HepG2 (cell line): ENCODE measurements around the gene SPATA32. TPM values are rescaled to one million over a fixed set of nuclear protein-coding genes. Genes with fewer than 3 reads are reported as not detected.
A peak's percentile ranks its signal among the peaks of the same experiment; 100 is the strongest.

ENCODE experiments used
- CREM ChIP-seq, 2 experiments: sonication (generic) in 1 of 2; formaldehyde crosslinking in 1 of 2; IDR thresholded peaks; 2 replicates each; pipeline versions ENCODE4 v1.4.0 to v1.6.1; 2016 to 2020; ENCODE audit warnings: antibody characterized with exemption in 1 of 2, mild to moderate bottlenecking in 1 of 2, missing genetic modification reagents in 1 of 2
- DR1 ChIP-seq: sonication (generic); formaldehyde crosslinking; IDR thresholded peaks from 2 replicates; pipeline ENCODE4 v1.8.0; 2021; ENCODE audit warnings: mild to moderate bottlenecking, missing genetic modification reagents, inconsistent platforms
- ETV6 ChIP-seq: sonication (generic); formaldehyde crosslinking; conservative IDR thresholded peaks from 2 replicates; pipeline ENCODE4 v1.4.0; 2020; ENCODE audit warnings: missing genetic modification reagents
- IRF2 ChIP-seq: IDR thresholded peaks from 2 replicates; pipeline ENCODE4 v1.6.1; 2018; ENCODE audit warnings: missing genetic modification reagents, missing compliant biosample characterization
- MIER2 ChIP-seq: IDR thresholded peaks from 2 replicates; pipeline ENCODE4 v1.6.1; 2016; ENCODE audit warnings: missing biosample characterization, missing genetic modification reagents
- RBM22 ChIP-seq: fragments of 200-400 bp; formaldehyde crosslinking; optimal IDR thresholded peaks from 2 replicates; pipeline ENCODE3; 2017; ENCODE audit warnings: mild to moderate bottlenecking, low read length, moderate library complexity
- SIX4 ChIP-seq: sonication (generic); formaldehyde crosslinking; IDR thresholded peaks from 2 replicates; pipeline ENCODE4 v1.4.0; 2020; ENCODE audit warnings: missing genetic modification reagents
- SMARCC2 ChIP-seq: fragments of 450-650 bp; IDR thresholded peaks from 2 replicates; pipeline ENCODE4 v1.6.1; 2017; ENCODE audit warnings: antibody characterized with exemption, mild to moderate bottlenecking
- SOX6 ChIP-seq, 2 experiments: fragments of 450-650 bp in 1 of 2; sonication (generic) in 1 of 2; formaldehyde crosslinking in 1 of 2; IDR thresholded peaks; 2 replicates each; pipeline versions ENCODE4 v1.4.0 to v1.6.1; 2017 to 2020; ENCODE audit warnings: antibody characterized with exemption in 1 of 2, mild to moderate bottlenecking in 1 of 2, missing genetic modification reagents in 1 of 2
- STAG1 ChIP-seq: sonication (generic); formaldehyde crosslinking; IDR thresholded peaks from 2 replicates; pipeline ENCODE4 v1.4.0; 2020; ENCODE audit warnings: missing genetic modification reagents
- ZGPAT ChIP-seq: IDR thresholded peaks from 2 replicates; pipeline ENCODE4 v1.6.1; 2016; ENCODE audit warnings: mild to moderate bottlenecking
- ZNF17 ChIP-seq: sonication (generic); formaldehyde crosslinking; IDR thresholded peaks from 2 replicates; pipeline ENCODE4 v1.5.0; 2020; ENCODE audit warnings: mild to moderate bottlenecking, missing genetic modification reagents
- ZNF556 ChIP-seq: sonication (generic); formaldehyde crosslinking; IDR thresholded peaks from 2 replicates; pipeline ENCODE4 v1.4.0; 2020; ENCODE audit warnings: mild to moderate bottlenecking, missing genetic modification reagents, borderline replicate concordance
- ZNF7 ChIP-seq: IDR thresholded peaks from 2 replicates; pipeline ENCODE4 v1.6.1; 2016; ENCODE audit warnings: missing biosample characterization, missing genetic modification reagents
- ZNF724P ChIP-seq: sonication (generic); formaldehyde crosslinking; IDR thresholded peaks from 2 replicates; pipeline ENCODE4 v1.8.0; 2022; ENCODE audit warnings: missing genetic modification reagents, borderline replicate concordance
- ZNF775 ChIP-seq: sonication (generic); formaldehyde crosslinking; IDR thresholded peaks from 2 replicates; pipeline ENCODE4 v1.4.0; 2020; ENCODE audit warnings: missing genetic modification reagents, mild to moderate bottlenecking, moderate library complexity, borderline replicate concordance
- ZNF781 ChIP-seq: sonication (generic); formaldehyde crosslinking; IDR thresholded peaks from 2 replicates; pipeline ENCODE4 v1.5.1; 2020; ENCODE audit warnings: borderline replicate concordance, mild to moderate bottlenecking, missing genetic modification reagents; ENCODE audit errors: not compliant biosample characterization
- ZNF879 ChIP-seq: sonication (generic); formaldehyde crosslinking; IDR thresholded peaks from 2 replicates; pipeline ENCODE4 v1.8.1; 2023; ENCODE audit warnings: missing genetic modification reagents
- polyA plus RNA-seq, 8 experiments: library from polyadenylated mRNA; depleted of rRNA in 3 of 8; stranded (reverse) in 7 of 8; unstranded in 1 of 8; fragments of >200 nt; fragmentation: Illumina TruSeq in 4 of 8; extraction: Trizol in 4 of 8; gene quantifications; 2 replicates each; pipeline versions ENCODE4 v1.2.1 to v1.2.3, GENCODE V29; 2011 to 2016; ENCODE audit warnings: low read depth in 4 of 8, missing spikeins in 1 of 8, mixed read lengths in 1 of 8; ENCODE audit not compliant: insufficient read depth in 1 of 8
- total RNA-seq, 5 experiments: library from RNA; depleted of rRNA; stranded (reverse); fragments of >200 nt; fragmentation: Illumina TruSeq; extraction: Trizol; gene quantifications; 2 replicates each; pipeline ENCODE4 v1.2.3, GENCODE V29; 2016; ENCODE audit warnings: low read depth in 1 of 5
- TF ChIP-seq, protein P1 (sequence below): IDR thresholded peaks from 2 replicates; pipeline ENCODE4 v1.6.1; 2016; ENCODE audit warnings: control low read depth
- TF ChIP-seq, protein P2 (sequence below): sonication (generic); formaldehyde crosslinking; IDR thresholded peaks from 2 replicates; pipeline ENCODE4 v1.4.0; 2020; ENCODE audit warnings: missing genetic modification reagents
- TF ChIP-seq, protein P3 (sequence below): sonication (generic); formaldehyde crosslinking; IDR thresholded peaks from 2 replicates; pipeline ENCODE4 v1.4.0; 2020; ENCODE audit warnings: mild to moderate bottlenecking, missing genetic modification reagents, borderline replicate concordance

SPATA32 gene
- total and polyA plus RNA-seq, 2 of the 13 experiments (the other 11 are each of a cell fraction or from before 2014, with no cell fraction given) = not detected

DNA sequence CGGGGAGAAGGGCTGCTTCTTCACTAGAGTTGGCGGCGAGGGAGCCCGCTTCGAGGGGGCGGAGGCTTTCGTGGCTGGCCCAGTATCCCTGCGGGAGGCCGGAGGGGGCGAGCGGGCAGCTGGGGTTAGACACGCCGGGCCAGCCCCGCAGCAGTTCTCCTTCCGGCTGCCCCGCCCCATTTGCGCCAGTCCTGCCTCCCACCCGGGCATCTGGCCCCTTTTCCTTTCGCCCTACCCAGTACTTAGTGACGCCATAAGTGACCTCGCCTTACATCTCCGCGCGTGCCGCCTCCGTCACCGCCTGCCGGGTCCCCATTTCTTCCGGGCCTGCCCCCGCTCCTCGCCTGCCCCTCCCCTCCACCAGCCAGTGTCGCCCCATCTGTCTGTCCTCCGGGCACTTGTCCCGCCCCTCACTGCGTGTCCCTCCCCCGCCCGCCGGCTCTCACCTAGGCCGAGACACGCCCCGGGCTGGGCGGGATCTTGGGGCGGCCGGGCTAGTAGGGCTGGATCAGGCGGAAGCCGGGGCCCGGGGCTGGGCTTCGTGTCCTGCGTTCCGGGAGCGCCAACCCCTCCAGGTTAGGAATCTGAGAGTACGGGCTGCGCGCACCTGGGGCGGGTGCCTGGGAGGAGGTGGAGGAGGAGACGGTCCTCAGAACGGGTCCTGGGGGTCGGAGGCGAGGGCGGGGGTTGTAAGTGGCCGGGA lies 14.3 kb downstream of the SPATA32 start (continued):
- TF ChIP-seq ZNF775 = no peak
- TF ChIP-seq ZNF781 (CRISPR knock-in tag) = no peak
- peak; percentile 58; the same call in 1 of the 2 replicates for TF ChIP-seq DR1 (CRISPR knock-in tag)
- peak; percentile 54; the same call in 1 of the 2 replicates for TF ChIP-seq ZNF724P (CRISPR knock-in tag)
- TF ChIP-seq, protein P1, sequence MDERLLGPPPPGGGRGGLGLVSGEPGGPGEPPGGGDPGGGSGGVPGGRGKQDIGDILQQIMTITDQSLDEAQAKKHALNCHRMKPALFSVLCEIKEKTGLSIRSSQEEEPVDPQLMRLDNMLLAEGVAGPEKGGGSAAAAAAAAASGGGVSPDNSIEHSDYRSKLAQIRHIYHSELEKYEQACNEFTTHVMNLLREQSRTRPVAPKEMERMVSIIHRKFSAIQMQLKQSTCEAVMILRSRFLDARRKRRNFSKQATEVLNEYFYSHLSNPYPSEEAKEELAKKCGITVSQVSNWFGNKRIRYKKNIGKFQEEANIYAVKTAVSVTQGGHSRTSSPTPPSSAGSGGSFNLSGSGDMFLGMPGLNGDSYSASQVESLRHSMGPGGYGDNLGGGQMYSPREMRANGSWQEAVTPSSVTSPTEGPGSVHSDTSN (CRISPR knock-in tag) = no peak
- TF ChIP-seq ZNF7 = no peak
- no peak for TF ChIP-seq SOX6 (IDR thresholded peaks at IDR 0.05)
- peak; percentile 14; the same call in 1 of the 2 replicates for TF ChIP-seq SOX6 (CRISPR knock-in tag; IDR thresholded peaks at IDR 0.05)
- TF ChIP-seq, protein P2, sequence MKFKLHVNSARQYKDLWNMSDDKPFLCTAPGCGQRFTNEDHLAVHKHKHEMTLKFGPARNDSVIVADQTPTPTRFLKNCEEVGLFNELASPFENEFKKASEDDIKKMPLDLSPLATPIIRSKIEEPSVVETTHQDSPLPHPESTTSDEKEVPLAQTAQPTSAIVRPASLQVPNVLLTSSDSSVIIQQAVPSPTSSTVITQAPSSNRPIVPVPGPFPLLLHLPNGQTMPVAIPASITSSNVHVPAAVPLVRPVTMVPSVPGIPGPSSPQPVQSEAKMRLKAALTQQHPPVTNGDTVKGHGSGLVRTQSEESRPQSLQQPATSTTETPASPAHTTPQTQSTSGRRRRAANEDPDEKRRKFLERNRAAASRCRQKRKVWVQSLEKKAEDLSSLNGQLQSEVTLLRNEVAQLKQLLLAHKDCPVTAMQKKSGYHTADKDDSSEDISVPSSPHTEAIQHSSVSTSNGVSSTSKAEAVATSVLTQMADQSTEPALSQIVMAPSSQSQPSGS (CRISPR knock-in tag) = no peak
- no peak for TF ChIP-seq RBM22
- TF ChIP-seq ZNF556 (CRISPR knock-in tag) = no peak
- TF ChIP-seq ZNF879 (CRISPR knock-in tag) = no peak
- TF ChIP-seq ZNF17 (CRISPR knock-in tag) = no peak
- TF ChIP-seq SMARCC2 = no peak
- peak; percentile 58 for TF ChIP-seq CREM (IDR thresholded peaks at IDR 0.05)
- TF ChIP-seq CREM (CRISPR knock-in tag; IDR thresholded peaks at IDR 0.05) = no peak
- TF ChIP-seq ETV6 = no peak
- TF ChIP-seq SIX4 = 0 out of 2 replicates have a peak, but pooled peaks have one; percentile 18
- TF ChIP-seq, protein P3, sequence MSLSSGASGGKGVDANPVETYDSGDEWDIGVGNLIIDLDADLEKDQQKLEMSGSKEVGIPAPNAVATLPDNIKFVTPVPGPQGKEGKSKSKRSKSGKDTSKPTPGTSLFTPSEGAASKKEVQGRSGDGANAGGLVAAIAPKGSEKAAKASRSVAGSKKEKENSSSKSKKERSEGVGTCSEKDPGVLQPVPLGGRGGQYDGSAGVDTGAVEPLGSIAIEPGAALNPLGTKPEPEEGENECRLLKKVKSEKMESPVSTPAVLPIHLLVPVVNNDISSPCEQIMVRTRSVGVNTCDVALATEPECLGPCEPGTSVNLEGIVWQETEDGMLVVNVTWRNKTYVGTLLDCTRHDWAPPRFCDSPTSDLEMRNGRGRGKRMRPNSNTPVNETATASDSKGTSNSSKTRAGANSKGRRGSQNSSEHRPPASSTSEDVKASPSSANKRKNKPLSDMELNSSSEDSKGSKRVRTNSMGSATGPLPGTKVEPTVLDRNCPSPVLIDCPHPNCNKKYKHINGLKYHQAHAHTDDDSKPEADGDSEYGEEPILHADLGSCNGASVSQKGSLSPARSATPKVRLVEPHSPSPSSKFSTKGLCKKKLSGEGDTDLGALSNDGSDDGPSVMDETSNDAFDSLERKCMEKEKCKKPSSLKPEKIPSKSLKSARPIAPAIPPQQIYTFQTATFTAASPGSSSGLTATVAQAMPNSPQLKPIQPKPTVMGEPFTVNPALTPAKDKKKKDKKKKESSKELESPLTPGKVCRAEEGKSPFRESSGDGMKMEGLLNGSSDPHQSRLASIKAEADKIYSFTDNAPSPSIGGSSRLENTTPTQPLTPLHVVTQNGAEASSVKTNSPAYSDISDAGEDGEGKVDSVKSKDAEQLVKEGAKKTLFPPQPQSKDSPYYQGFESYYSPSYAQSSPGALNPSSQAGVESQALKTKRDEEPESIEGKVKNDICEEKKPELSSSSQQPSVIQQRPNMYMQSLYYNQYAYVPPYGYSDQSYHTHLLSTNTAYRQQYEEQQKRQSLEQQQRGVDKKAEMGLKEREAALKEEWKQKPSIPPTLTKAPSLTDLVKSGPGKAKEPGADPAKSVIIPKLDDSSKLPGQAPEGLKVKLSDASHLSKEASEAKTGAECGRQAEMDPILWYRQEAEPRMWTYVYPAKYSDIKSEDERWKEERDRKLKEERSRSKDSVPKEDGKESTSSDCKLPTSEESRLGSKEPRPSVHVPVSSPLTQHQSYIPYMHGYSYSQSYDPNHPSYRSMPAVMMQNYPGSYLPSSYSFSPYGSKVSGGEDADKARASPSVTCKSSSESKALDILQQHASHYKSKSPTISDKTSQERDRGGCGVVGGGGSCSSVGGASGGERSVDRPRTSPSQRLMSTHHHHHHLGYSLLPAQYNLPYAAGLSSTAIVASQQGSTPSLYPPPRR = no peak
- TF ChIP-seq STAG1 = no peak
- no peak for TF ChIP-seq MIER2 (CRISPR knock-in tag)
- TF ChIP-seq ZGPAT = peak; percentile 74; the same call in 1 of the 2 replicates
- TF ChIP-seq IRF2 (CRISPR knock-in tag) = peak; percentile 34; the same call in 1 of the 2 replicates
